Activated CD8-positive, alpha-beta memory T cell treated with anti-CD3 and anti-CD28 coated beads for 48 hours (primary cell): ENCODE data around the gene GTF2IRD1.
A peak's percentile ranks its signal among the peaks of the same experiment; 100 is the strongest.
"Not testable (repeated sequence)": the region's sequence is repeated elsewhere in the genome, so short reads cannot be mapped to it uniquely, and the experiment has no call there.

Experiments
- DNase-seq, 3 experiments: peaks; one replicate each; pipeline ENCODE4 v3.0.0-alpha.2; 2020; ENCODE audit warnings: low read depth in 2 of 3, low spot score in 2 of 3

GTF2IRD1 gene

GRCh38 chr7:74627661-74628411 lies 174.1 kb downstream of the GTF2IRD1 start:
- DNase-seq: no peak

DNA sequence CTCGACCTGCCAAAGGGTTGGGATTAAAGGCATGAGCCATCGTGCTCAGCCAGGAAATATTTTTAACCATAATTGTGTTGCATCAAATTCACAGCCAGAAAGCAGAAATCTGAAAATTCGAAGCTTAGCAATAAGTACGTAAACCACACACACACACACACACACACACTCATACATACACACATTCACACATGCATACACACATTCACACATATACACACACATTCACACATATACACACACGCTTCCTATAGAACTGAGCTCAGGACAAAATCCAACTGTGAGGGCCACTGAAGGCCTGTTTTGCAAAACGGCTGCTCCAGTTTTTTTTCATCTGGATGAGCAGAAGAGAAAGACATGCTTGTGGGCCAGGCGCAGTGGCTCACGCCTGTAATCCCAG lies 178.8 kb downstream of the GTF2IRD1 start:
- DNase-seq: no peak

GRCh38 chr7:74633451-74633921 lies 179.8 kb downstream of the GTF2IRD1 start:
- DNase-seq: no peak

- no peak for DNase-seq
These were observed 184.0 kb downstream of the GTF2IRD1 start for GRCh38 chr7:74637745-74638144.

DNA sequence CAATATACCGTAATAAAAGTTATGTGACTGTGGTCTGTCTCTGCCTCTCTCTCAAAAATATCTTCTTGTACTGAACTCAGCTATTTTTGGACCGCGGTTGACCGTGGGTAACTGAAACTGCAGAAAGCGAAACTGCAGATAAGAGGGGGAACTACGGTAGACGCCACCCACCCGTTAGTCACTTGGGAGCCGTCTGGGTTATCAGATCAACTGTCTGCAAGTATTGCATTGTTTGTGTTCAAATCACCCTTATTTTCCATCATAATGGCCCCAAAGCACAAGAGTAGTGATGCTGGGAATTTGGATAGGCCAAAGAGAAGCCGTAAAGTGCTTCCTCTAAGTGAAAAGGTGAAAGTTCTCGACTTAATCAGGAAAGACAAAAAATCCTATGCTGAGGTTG lies 196.3 kb downstream of the GTF2IRD1 start:
- peak in 2 of 3 experiments; percentile 62 to 69 for DNase-seq

GRCh38 chr7:74650493-74651132 lies 196.9 kb downstream of the GTF2IRD1 start:
- DNase-seq: not testable (repeated sequence)

DNA sequence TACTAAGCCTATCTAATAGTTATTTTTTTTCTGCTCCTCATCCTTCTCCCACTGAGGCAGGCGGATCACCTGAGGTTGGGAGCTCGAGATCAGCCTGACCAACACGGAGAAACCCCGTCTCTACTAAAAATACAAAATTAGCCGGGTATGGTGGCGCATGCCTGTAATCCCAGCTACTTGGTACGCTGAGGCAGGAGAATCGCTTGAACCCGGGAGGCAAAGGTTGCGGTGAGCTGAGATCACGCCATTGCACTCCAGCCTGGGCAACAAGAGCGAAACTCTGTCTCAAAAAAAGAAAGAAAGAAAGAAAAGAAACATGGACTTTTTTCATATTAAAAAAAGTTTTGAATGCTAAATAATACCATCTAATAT lies 197.4 kb downstream of the GTF2IRD1 start:
- not testable (repeated sequence) for DNase-seq
